ENCODE data around the gene ABCC3. TPM values are rescaled to one million over a fixed set of nuclear protein-coding genes. Genes with fewer than 3 reads are reported as not detected.

Gene ABCC3
- total RNA-seq, 3 donors from 2014 or later (not counting 1 experiment from before 2014, with no cell fraction given), result 1.6 to 13.2 (median 5.9) TPM

- intact Hi-C loops (cut with micrococcal nuclease), result no loop called here
- no peak overlapping the region for H3K4me3 Mint-ChIP-seq
- ATAC-seq (no peak), DNase-seq (no peak)
- no peaks in the 10 kb centered on the region for H3K27me3 ChIP-seq (ENCODE audit: control insufficient read depth, insufficient read depth, low read length)
- H3K27me3 Mint-ChIP-seq (ENCODE audit: low read depth in 2 of 2), result no peaks in the 10 kb centered on the region
- H3K36me3 ChIP-seq (ENCODE audit: control insufficient read depth, insufficient read depth, low read length), result no peaks in the 10 kb centered on the region
- H3K27ac ChIP-seq (ENCODE audit: low read length), result no peak overlapping the region
- TF ChIP-seq, protein P1, sequence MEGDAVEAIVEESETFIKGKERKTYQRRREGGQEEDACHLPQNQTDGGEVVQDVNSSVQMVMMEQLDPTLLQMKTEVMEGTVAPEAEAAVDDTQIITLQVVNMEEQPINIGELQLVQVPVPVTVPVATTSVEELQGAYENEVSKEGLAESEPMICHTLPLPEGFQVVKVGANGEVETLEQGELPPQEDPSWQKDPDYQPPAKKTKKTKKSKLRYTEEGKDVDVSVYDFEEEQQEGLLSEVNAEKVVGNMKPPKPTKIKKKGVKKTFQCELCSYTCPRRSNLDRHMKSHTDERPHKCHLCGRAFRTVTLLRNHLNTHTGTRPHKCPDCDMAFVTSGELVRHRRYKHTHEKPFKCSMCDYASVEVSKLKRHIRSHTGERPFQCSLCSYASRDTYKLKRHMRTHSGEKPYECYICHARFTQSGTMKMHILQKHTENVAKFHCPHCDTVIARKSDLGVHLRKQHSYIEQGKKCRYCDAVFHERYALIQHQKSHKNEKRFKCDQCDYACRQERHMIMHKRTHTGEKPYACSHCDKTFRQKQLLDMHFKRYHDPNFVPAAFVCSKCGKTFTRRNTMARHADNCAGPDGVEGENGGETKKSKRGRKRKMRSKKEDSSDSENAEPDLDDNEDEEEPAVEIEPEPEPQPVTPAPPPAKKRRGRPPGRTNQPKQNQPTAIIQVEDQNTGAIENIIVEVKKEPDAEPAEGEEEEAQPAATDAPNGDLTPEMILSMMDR (IDR thresholded peaks at IDR 0.05), result no peak
- H3K9me3 ChIP-seq (ENCODE audit: control insufficient read depth, insufficient read depth, low read length), result no peaks in the 10 kb centered on the region
- no peaks in the 10 kb centered on the region for H3K36me3 Mint-ChIP-seq
- no peak overlapping the region for H3K4me3 ChIP-seq (ENCODE audit: low read length)
- H3K27ac Mint-ChIP-seq, result no peak overlapping the region
- no peaks in the 10 kb centered on the region for H3K4me1 ChIP-seq (ENCODE audit: control insufficient read depth, insufficient read depth, low read length)
- 94% methylated on average over 5 of the region's 5 CpGs for WGBS (ENCODE audit: insufficient coverage)
- no peaks in the 10 kb centered on the region for H3K4me1 Mint-ChIP-seq
- no peaks in the 10 kb centered on the region for H3K9me3 Mint-ChIP-seq
Measured at GRCh38 chr17:50672071-50672470, 37.4 kb downstream of the ABCC3 start.

- H3K27ac ChIP-seq (ENCODE audit: low read length), result no peak overlapping the region
- Mint-ChIP-seq H3K27ac (no peak overlapping the region), H3K9me3 (no peaks in the 10 kb centered on the region), H3K36me3 (no peaks in the 10 kb centered on the region), H3K27me3 (ENCODE audit: low read depth in 2 of 2) (peaks cover 0 to 3% of the 10 kb centered on the region in 2 donors), H3K4me1 (no peaks in the 10 kb centered on the region), H3K4me3 (no peak overlapping the region)
- no peaks in the 10 kb centered on the region for H3K9me3 ChIP-seq (ENCODE audit: control insufficient read depth, insufficient read depth, low read length)
- H3K36me3 ChIP-seq (ENCODE audit: control insufficient read depth, insufficient read depth, low read length), result no peaks in the 10 kb centered on the region
- H3K4me1 ChIP-seq (ENCODE audit: control insufficient read depth, insufficient read depth, low read length), result no peaks in the 10 kb centered on the region
- TF ChIP-seq, protein P1 (IDR thresholded peaks at IDR 0.05), result no peak
- 90% methylated on average over 20 of the region's 20 CpGs for WGBS (ENCODE audit: insufficient coverage)
- no peaks in the 10 kb centered on the region for H3K27me3 ChIP-seq (ENCODE audit: control insufficient read depth, insufficient read depth, low read length)
- intact Hi-C loops (cut with micrococcal nuclease), result no loop called here
- ATAC-seq (no peak), DNase-seq (no peak)
- no peak overlapping the region for H3K4me3 ChIP-seq (ENCODE audit: low read length)
Measured at GRCh38 chr17:50672831-50673551, 38.3 kb downstream of the ABCC3 start.

GRCh38 chr17:50675190-50675589 lies 40.5 kb downstream of the ABCC3 start:
- 82% methylated on average over 3 of the region's 3 CpGs for WGBS (ENCODE audit: insufficient coverage)
- H3K4me3 Mint-ChIP-seq, result no peak overlapping the region
- Histone ChIP-seq H3K27ac (ENCODE audit: low read length) (no peak overlapping the region), H3K9me3 (ENCODE audit: control insufficient read depth, insufficient read depth, low read length) (no peaks in the 10 kb centered on the region), H3K27me3 (ENCODE audit: control insufficient read depth, insufficient read depth, low read length) (no peaks in the 10 kb centered on the region), H3K4me1 (ENCODE audit: control insufficient read depth, insufficient read depth, low read length) (no peaks in the 10 kb centered on the region), H3K4me3 (ENCODE audit: low read length) (no peak overlapping the region), H3K36me3 (ENCODE audit: control insufficient read depth, insufficient read depth, low read length) (no peaks in the 10 kb centered on the region)
- no peaks in the 10 kb centered on the region for H3K36me3 Mint-ChIP-seq
- TF ChIP-seq, protein P1 (IDR thresholded peaks at IDR 0.05), result no peak
- intact Hi-C loops (cut with micrococcal nuclease), result no loop called here
- H3K27ac Mint-ChIP-seq, result no peak overlapping the region
- no peaks in the 10 kb centered on the region for H3K4me1 Mint-ChIP-seq
- peaks cover 0 to 7% of the 10 kb centered on the region in 2 donors for H3K27me3 Mint-ChIP-seq (ENCODE audit: low read depth in 2 of 2)
- no peaks in the 10 kb centered on the region for H3K9me3 Mint-ChIP-seq
- DNase-seq, result no peak
- ATAC-seq, result no peak

GRCh38 chr17:50675627-50676026 lies 40.9 kb downstream of the ABCC3 start:
- peaks cover 0 to 10% of the 10 kb centered on the region in 2 donors for H3K27me3 Mint-ChIP-seq (ENCODE audit: low read depth in 2 of 2)
- Histone ChIP-seq H3K4me3 (ENCODE audit: low read length) (no peak overlapping the region), H3K36me3 (ENCODE audit: control insufficient read depth, insufficient read depth, low read length) (no peaks in the 10 kb centered on the region), H3K4me1 (ENCODE audit: control insufficient read depth, insufficient read depth, low read length) (no peaks in the 10 kb centered on the region), H3K27me3 (ENCODE audit: control insufficient read depth, insufficient read depth, low read length) (no peaks in the 10 kb centered on the region), H3K27ac (ENCODE audit: low read length) (no peak overlapping the region), H3K9me3 (ENCODE audit: control insufficient read depth, insufficient read depth, low read length) (no peaks in the 10 kb centered on the region)
- H3K4me1 Mint-ChIP-seq, result no peaks in the 10 kb centered on the region
- TF ChIP-seq, protein P1 (IDR thresholded peaks at IDR 0.05), result no peak
- WGBS (ENCODE audit: insufficient coverage), result 90% methylated on average over 7 of the region's 7 CpGs
- H3K36me3 Mint-ChIP-seq, result no peaks in the 10 kb centered on the region
- H3K9me3 Mint-ChIP-seq, result no peaks in the 10 kb centered on the region
- H3K27ac Mint-ChIP-seq, result no peak overlapping the region
- no peak for ATAC-seq
- no peak for DNase-seq
- no peak overlapping the region for H3K4me3 Mint-ChIP-seq
- intact Hi-C loops (cut with micrococcal nuclease), result no loop called here
